ENCODE measurements around the gene SPEN. TPM values are rescaled to one million over a fixed set of nuclear protein-coding genes. Genes with fewer than 3 reads are reported as not detected.
A peak's percentile ranks its signal among the peaks of the same experiment; 100 is the strongest.

Gene SPEN
- total and polyA plus RNA-seq, 10 of the 15 experiments (the other 5 are each of a cell fraction or from before 2014, with no cell fraction given), result 5.2 to 58.7 (median 20.1) TPM

DNA sequence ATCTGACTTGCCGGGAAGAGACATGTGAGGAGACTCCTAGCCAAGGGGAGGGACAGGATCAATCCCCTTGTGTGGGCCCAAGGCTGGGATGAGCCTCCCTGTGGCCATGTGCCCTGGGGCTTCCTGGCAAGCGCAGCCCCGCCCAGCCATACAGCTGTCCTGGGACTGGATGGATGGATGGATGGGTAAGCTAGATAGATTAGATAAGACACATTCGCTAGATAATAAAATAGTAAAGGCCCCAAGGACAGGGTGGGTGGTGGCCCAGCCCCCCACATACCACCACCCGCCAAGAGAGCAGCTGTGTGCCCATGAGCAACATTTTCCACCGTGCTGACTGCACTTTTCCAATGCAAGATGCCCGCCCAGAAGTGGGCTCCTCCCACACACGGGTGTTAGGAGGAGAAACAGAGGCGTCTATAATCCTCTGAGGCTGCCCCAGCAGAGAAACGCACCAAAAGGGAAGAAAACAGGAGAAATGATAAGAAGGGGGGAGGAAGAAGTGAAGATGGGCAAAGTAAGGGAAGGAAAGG is 103.3 kb downstream of the SPEN start:
- Histone ChIP-seq H3K9ac (ENCODE audit: control insufficient read depth, insufficient read depth, low read length) (no peak overlapping the region), H3K4me3 (no peak overlapping the region), H3K4me1 (ENCODE audit: control insufficient read depth, insufficient read depth, low read length) (peaks cover 40% of the 10 kb centered on the region), H2AFZ (ENCODE audit: control insufficient read depth, low read depth, low read length) (no peak overlapping the region), H3K9me3 (replicated peaks; ENCODE audit: control insufficient read depth, insufficient read depth, low read length) (no peaks in the 10 kb centered on the region), H3K27ac (ENCODE audit: control insufficient read depth, insufficient read depth) (peak overlapping the region; percentile 79), H4K20me1 (ENCODE audit: control insufficient read depth, insufficient read depth) (peaks cover 3% of the 10 kb centered on the region; the same call in 1 of the 2 replicates), H3K27me3 (replicated peaks in 1 of 2; ENCODE audit: control insufficient read depth in 2 of 2, insufficient read depth in 2 of 2, low read length in 1 of 2) (no peaks in the 10 kb centered on the region), H3K36me3 (ENCODE audit: control insufficient read depth in 2 of 2, insufficient read depth in 2 of 2, low read length in 1 of 2) (peaks cover 6 to 35% of the 10 kb centered on the region in 2 experiments), H3K79me2 (ENCODE audit: control insufficient read depth, insufficient read depth, low read length) (peaks cover 22% of the 10 kb centered on the region), H3K4me2 (ENCODE audit: control insufficient read depth, insufficient read depth) (peak overlapping the region; percentile 69; the same call in 1 of the 2 replicates)
- in situ Hi-C loops (cut with MboI), result no loop called here
- ChIA-PET POLR2A (interaction anchor here (0.5 to 4.4 kb wide), 8 partner anchors 9 to 112 kb away, joined by 3 to 47 read pairs (median 4); partner anchors contain the start of genes SPEN and ZBTB17), SMC1A (ENCODE audit: uncharacterized antibody, unreplicated experiment) (interaction anchor here (0.7 to 5.6 kb wide), 10 partner anchors 12 to 139 kb away, joined by 3 to 78 read pairs (median 5); partner anchors contain the start of gene ZBTB17), RAD21 (ENCODE audit: unreplicated experiment) (interaction anchor here (0.7 to 5.0 kb wide), 11 partner anchors 9 to 135 kb away, joined by 3 to 34 read pairs (median 6); no protein-coding TSS in a partner anchor), CTCF (interaction anchor here (0.6 to 4.7 kb wide), 13 partner anchors 10 to 159 kb away, joined by 3 to 25 read pairs (median 4); partner anchors contain the start of gene ZBTB17)
- TF ChIP-seq RAD51 (IDR thresholded peaks at IDR 0.05) (no peak), NR2C2 (IDR thresholded peaks at IDR 0.05; ENCODE audit: borderline replicate concordance, control insufficient read depth, insufficient read length, low read depth) (no peak), REST (IDR thresholded peaks at IDR 0.05; ENCODE audit: low read depth, low read length) (no peak), BACH1 (IDR thresholded peaks at IDR 0.05; ENCODE audit: borderline replicate concordance) (no peak), NFYA (IDR thresholded peaks at IDR 0.05; ENCODE audit: borderline replicate concordance, low read depth, low read length) (no peak)
- intact Hi-C loops (cut with micrococcal nuclease; ENCODE audit: unreplicated experiment), result no loop called here
- WGBS (ENCODE audit: insufficient coverage, insufficient replicate concordance, low lambda C conversion rate, missing lambda C conversion rate), result 49% methylated on average over 10 of the region's 10 CpGs
- no TSS peak for BruUV-seq (replicated peaks)
- ATAC-seq (no peak), DNase-seq (ENCODE audit: low read depth, low spot score) (no peak), FAIRE-seq (no peak)
